ENCODE data around the gene RBM23.
"Not testable (repeated sequence)": the region's sequence is repeated elsewhere in the genome, so short reads cannot be mapped to it uniquely, and the experiment has no call there.

RBM23 gene
- 151 to 162 reads per million in 2 donors for total RNA-seq

DNA sequence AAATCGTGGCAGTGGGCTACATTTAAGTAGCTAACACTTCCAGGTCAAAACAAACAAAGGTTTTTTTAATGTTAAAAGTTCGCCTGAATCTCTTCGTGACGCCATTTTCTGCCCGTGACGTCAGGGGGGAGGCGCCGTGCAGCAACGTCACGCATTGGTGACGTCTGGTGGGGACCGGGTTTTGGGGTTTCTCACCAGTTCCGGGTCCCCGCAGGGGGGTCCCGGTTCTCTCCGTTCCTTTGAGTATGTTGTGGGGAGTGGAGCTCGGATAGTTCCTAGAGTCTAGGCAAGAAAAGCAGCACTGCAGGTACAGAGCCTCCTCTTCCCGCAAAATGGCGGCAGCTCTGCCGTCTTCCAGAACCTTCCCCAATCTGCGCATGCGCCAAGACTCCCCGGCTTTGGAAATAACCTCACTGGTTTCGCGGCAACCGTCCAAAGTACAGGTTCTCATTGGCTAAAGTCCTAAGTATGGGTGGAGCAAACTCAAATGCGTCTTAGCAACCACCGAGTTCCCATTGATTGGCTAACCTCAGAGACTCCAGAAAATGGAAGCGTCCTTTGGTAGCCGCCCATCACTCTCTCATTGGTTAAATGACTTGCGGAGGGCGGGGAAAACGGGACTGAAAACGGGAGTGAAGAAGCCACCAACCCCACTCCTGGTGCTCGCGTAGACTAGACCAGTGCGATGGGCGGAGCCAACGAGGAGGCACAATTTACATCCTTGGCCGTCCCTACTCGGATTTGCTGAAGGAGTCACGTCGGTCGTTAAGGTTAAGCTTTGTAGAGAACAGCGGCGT lies at the start of gene RBM23:
RBM23 (minus strand) TSS at position 346 of the 797 bp plus-strand sequence.
- DNase-seq = peak; percentile 64

DNA sequence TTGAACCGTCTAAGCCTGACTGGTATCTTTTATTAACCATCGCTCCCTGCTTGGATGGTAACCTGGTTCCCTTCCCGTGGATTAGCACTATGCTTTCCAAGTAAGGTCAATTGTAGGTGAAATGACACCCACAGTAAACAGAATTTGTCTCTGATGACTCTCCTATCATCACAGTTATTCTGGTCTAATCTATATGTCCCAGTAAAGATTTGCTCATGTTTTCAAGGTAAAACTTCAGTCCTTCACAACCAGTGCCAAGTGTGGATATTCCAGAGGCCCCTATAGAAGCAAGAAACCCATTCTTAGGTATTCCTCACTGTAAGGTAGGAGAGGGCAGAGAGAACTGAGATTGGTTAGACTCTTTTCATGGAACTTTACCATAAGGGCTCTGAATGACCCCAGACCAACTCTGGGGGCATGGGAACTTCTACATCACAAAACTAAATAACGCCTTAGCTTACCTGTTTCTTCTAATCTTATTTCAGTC lies 47.9 kb upstream of the RBM23 start:
- no peak for DNase-seq

DNA sequence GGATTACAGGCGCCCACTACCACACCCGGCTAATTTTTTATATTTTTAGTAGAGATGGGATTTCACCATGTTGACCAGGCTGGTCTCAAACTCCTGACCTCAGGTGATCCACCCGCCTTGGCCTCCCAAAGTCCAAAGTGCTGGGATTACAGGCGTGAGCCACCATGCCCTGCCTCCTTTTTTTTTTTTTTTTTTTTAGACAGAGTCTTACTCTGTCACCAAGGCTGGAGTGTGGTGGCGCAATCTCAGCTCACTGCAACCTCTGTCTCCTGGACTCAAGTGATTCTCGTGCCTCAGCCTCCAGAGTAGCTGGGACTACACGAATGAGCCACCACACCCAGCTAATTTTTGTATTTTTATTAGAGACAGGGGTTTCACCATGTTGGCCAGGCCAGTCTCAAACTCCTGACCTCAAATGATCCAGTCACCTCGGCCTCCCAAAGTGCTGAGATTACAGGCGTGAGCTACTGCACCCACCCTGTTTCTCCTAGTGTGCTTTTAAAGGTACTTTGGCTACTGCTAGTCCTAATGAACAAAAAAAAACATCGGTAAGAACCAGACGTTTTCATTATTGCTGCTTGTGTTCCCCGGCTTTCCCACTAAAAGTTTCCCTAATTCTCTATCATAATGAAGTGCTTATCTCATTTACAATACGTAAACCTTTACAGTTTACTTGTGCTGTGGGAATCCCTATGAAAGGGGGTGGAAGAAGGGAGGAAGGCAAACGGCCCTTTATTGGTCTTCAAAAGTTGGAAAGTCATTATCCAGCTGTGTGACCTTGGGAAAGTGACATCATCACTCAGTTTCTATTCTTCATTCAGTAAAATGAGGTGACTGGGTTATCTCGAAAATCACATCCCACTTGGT lies 47.2 kb upstream of the RBM23 start:
- not testable (repeated sequence) for DNase-seq

GRCh38 chr14:22962061-22962676 lies 43.2 kb upstream of the RBM23 start:
- no peak for DNase-seq

GRCh38 chr14:22955702-22956569 lies 37.0 kb upstream of the RBM23 start:
- no peak for DNase-seq

GRCh38 chr14:22952418-22952817 lies 33.5 kb upstream of the RBM23 start:
- DNase-seq = no peak

GRCh38 chr14:22951795-22952194 lies 32.8 kb upstream of the RBM23 start:
- not testable (repeated sequence) for DNase-seq

DNA sequence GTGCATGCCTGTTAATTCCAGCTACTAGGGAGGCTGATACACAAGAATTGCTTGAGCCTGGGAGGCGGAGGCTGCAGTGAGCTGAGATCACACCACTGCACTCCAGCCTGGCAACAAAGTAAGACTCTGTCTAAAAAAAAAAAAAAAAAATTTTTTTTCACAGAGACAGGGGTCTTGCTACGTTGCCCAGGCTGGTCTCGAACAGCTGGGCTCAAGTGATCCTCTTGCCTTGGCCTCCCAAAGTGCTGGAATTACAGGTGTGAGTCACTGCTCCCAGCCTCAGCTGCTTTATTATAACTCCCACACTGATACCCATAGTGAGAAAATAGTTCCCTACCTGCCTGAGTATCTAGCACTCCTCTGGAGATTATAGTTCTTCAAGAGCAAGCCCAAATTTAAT lies 26.7 kb upstream of the RBM23 start:
- no peak for DNase-seq

DNA sequence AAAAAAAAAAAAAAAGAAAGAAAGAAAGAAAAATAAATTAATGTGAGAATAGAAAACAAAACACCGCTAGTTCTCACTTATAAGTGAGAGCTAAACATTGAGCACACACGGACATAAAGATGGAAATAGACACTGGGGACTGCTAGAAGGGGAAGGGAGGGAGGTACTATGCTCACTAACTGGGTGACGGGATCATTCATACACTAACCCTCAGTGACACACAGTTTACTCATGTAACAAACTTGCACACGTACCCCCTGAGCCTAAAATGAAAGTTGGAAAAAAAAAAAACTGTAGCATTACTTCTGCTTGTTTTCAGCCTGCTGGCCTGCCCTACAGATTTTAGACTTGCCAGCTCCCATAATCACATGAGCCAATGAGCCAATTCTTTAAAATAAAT lies 20.7 kb upstream of the RBM23 start:
- no peak for DNase-seq

GRCh38 chr14:22935156-22935555 lies 16.2 kb upstream of the RBM23 start:
- no peak for DNase-seq

DNA sequence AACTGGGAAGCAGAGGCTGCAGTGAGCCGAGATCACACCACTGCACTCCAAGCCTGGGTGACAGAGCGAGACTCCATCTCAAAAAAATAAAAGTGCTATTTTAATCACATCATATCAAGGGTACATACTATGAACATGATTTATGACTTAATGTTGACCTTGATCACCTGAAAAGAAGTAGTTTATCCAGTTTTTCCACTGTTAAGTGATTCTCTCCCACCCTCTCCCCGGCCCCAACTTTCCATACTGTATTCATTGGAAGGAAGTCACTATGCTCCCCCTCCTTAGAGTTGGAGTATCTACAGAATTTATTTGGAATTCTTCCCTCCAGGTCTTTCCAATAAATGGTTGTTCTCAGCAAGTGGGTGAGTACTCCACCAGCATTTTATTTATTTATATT lies 13.2 kb upstream of the RBM23 start:
- no peak for DNase-seq

GRCh38 chr14:22929961-22930364 lies 11.0 kb upstream of the RBM23 start:
- DNase-seq = no peak

GRCh38 chr14:22929104-22929960 lies 10.4 kb upstream of the RBM23 start, which contains the start of gene PRMT5:
PRMT5 (minus strand) TSS chr14:22929376; CDS start chr14:22929361, 15 bp downstream.
- peak; percentile 71 for DNase-seq

GRCh38 chr14:22928237-22929103 lies 9.5 kb upstream of the RBM23 start:
- no peak for DNase-seq

GRCh38 chr14:22926316-22926715 lies 7.4 kb upstream of the RBM23 start:
- DNase-seq = no peak

GRCh38 chr14:22925513-22925912 lies 6.6 kb upstream of the RBM23 start:
- DNase-seq = no peak

DNA sequence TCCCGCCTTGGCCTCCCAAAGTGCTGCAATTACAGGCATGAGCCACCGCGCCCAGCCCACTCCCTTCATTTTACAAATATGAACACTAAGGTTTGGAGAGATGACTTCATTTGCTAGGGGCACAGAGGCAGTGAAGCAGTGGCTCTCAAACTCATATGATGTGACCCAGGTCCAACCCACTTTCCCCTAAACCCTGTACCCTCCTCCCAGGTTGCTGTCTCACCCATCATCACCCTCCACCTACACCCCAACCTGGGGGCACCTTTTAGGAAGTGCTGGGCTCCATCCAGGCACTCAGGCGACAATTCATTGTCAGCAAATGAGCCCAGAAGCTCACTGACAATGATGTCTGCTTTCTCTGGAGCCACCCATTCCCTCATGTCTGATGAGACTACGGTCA lies 4.8 kb upstream of the RBM23 start:
- DNase-seq = no peak

- no peak for DNase-seq
Observed at GRCh38 chr14:22922294-22922693, 3.3 kb upstream of the RBM23 start.

DNA sequence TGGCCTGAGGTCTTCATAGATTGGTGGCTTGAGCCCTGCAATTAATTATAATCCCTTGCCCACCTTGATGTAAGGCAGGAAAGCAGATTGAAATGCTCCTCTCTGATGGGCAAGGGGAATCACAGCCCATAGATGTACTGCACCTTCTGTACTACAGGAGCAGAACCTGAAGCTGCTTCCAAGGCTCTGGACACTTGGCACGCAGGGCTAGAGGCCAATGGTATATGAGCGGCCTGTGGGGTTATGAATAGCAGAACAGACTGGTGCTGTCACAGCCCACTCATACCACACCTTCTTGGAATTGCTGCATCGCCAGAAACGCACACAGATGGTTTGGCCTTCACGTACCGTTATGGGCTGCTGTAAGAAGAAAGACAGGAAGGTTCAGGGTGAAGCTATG lies 1.7 kb upstream of the RBM23 start:
- DNase-seq = no peak

GRCh38 chr14:22919601-22919921 lies 612 bp upstream of the RBM23 start:
- DNase-seq = no peak

Measured in activated gamma-delta T cell (primary cell).